H9 (cell line): ENCODE data around the gene HLA-A. TPM values are rescaled to one million over a fixed set of nuclear protein-coding genes. Genes with fewer than 3 reads are reported as not detected.

ENCODE experiments used
- DNase-seq: peaks from one replicate; pipeline ENCODE4 v3.0.0-alpha.2; 2017
- H2AFZ ChIP-seq: one replicate; pipeline ENCODE4 v1.6.1; 2013; ENCODE audit warnings: mild to moderate bottlenecking, low read length, control low read depth, moderate library complexity
- H2AK5ac ChIP-seq: 2 replicates; pipeline ENCODE4 v1.6.1; 2013; ENCODE audit warnings: low read length, control low read depth, mixed read lengths; ENCODE audit not compliant: insufficient read length
- H2BK120ac ChIP-seq: one replicate; pipeline ENCODE4 v1.6.1; 2013; ENCODE audit warnings: low read depth, mild to moderate bottlenecking, low read length, control low read depth, inconsistent platforms; ENCODE audit not compliant: poor library complexity, severe bottlenecking
- H2BK12ac ChIP-seq: 2 replicates; pipeline ENCODE4 v1.6.1; 2013; ENCODE audit warnings: low read length, control low read depth, mixed read lengths, low read depth; ENCODE audit not compliant: insufficient read length
- H2BK15ac ChIP-seq: 2 replicates; pipeline ENCODE4 v1.6.1; 2013; ENCODE audit warnings: low read depth, low read length, control low read depth
- H2BK20ac ChIP-seq: one replicate; pipeline ENCODE4 v1.6.1; 2013; ENCODE audit warnings: low read depth, mild to moderate bottlenecking, low read length, control low read depth, inconsistent platforms; ENCODE audit not compliant: poor library complexity, severe bottlenecking
- H2BK5ac ChIP-seq: 2 replicates; pipeline ENCODE4 v1.6.1; 2013; ENCODE audit warnings: low read length, control low read depth, mixed read lengths; ENCODE audit not compliant: insufficient read length
- H3K14ac ChIP-seq: 2 replicates; pipeline ENCODE4 v1.6.1; 2013; ENCODE audit warnings: low read length, control low read depth; ENCODE audit not compliant: insufficient read depth
- H3K18ac ChIP-seq: 2 replicates; pipeline ENCODE4 v1.6.1; 2013; ENCODE audit warnings: low read depth, mild to moderate bottlenecking, mixed read lengths, low read length, control low read depth; ENCODE audit not compliant: insufficient read length
- H3K23ac ChIP-seq: 2 replicates; pipeline ENCODE4 v1.6.1; 2013; ENCODE audit warnings: low read length, control low read depth, mixed read lengths, low read depth; ENCODE audit not compliant: insufficient read length
- H3K23me2 ChIP-seq: 2 replicates; pipeline ENCODE4 v1.6.1; 2013; ENCODE audit warnings: low read depth, mild to moderate bottlenecking, mixed read lengths, low read length, control low read depth; ENCODE audit not compliant: insufficient read length, poor library complexity, severe bottlenecking
- H3K27ac ChIP-seq: 2 replicates; pipeline ENCODE4 v1.5.1; 2013; ENCODE audit warnings: low read length, control low read depth, mixed read lengths, low read depth; ENCODE audit not compliant: insufficient read length
- H3K27me3 ChIP-seq: 2 replicates; pipeline ENCODE4 v1.6.1; 2013; ENCODE audit warnings: low read length, control low read depth, inconsistent platforms; ENCODE audit not compliant: insufficient read depth
- H3K4ac ChIP-seq: 2 replicates; pipeline ENCODE4 v1.6.1; 2013; ENCODE audit warnings: low read depth, mild to moderate bottlenecking, control low read depth, inconsistent platforms, low read length, moderate library complexity
- H3K4me1 ChIP-seq: 2 replicates; pipeline ENCODE4 v1.6.1; 2013; ENCODE audit warnings: low read length, control low read depth, inconsistent platforms; ENCODE audit not compliant: insufficient read depth
- H3K4me2 ChIP-seq: 2 replicates; pipeline ENCODE4 v1.6.1; 2013; ENCODE audit warnings: low read length, control low read depth, mixed read lengths; ENCODE audit not compliant: insufficient read length, insufficient read depth
- H3K56ac ChIP-seq: 2 replicates; pipeline ENCODE4 v1.6.1; 2013; ENCODE audit warnings: low read depth, mild to moderate bottlenecking, mixed read lengths, low read length, control low read depth; ENCODE audit not compliant: insufficient read length
- H3K79me1 ChIP-seq: 2 replicates; pipeline ENCODE4 v1.6.1; 2013; ENCODE audit warnings: low read depth, mild to moderate bottlenecking, moderate library complexity, low read length, control low read depth, inconsistent platforms; ENCODE audit not compliant: insufficient read depth, poor library complexity, severe bottlenecking
- H3K79me2 ChIP-seq: 2 replicates; pipeline ENCODE4 v1.6.1; 2013; ENCODE audit warnings: low read length, control low read depth, inconsistent platforms; ENCODE audit not compliant: insufficient read depth
- H3K9ac ChIP-seq: 2 replicates; pipeline ENCODE4 v1.6.1; 2013; ENCODE audit warnings: low read length, control low read depth, mixed read lengths; ENCODE audit not compliant: insufficient read length; ENCODE audit errors: extremely low read depth
- H3K9me3 ChIP-seq: one replicate; pipeline ENCODE4 v1.6.1; 2013; ENCODE audit warnings: low read depth, low read length, inconsistent platforms; ENCODE audit not compliant: control insufficient read depth
- H3T11ph ChIP-seq: one replicate; pipeline ENCODE4 v1.6.1; 2013; ENCODE audit warnings: mild to moderate bottlenecking, low read length, control low read depth, inconsistent platforms
- H4K20me1 ChIP-seq: one replicate; pipeline ENCODE4 v1.6.1; 2013; ENCODE audit not compliant: control insufficient read depth, insufficient read length, insufficient read depth
- H4K5ac ChIP-seq: 2 replicates; pipeline ENCODE4 v1.6.1; 2013; ENCODE audit warnings: low read depth, mild to moderate bottlenecking, mixed read lengths, low read length, control low read depth; ENCODE audit not compliant: insufficient read length
- H4K8ac ChIP-seq: replicated peaks from 2 replicates; pipeline ENCODE4 v1.6.1; 2013; ENCODE audit warnings: low read length, control low read depth, mixed read lengths, low read depth; ENCODE audit not compliant: insufficient read length
- H4K91ac ChIP-seq: 2 replicates; pipeline ENCODE4 v1.6.1; 2013; ENCODE audit warnings: low read depth, mild to moderate bottlenecking, moderate library complexity, mixed read lengths, low read length, control low read depth; ENCODE audit not compliant: insufficient read length
- H3K27ac Mint-ChIP-seq, 3 experiments: 2 replicates in 2 of 3; 3 replicates in 1 of 3; pipeline ENCODE4 v1.8.0; 2020 to 2021; ENCODE audit warnings: mixed read lengths in 3 of 3, mild to moderate bottlenecking in 1 of 3, moderate library complexity in 1 of 3
- H3K27me3 Mint-ChIP-seq: 2 replicates; pipeline ENCODE4 v1.8.0; 2021; ENCODE audit warnings: low read depth, mild to moderate bottlenecking, moderate library complexity, mixed read lengths
- H3K36me3 Mint-ChIP-seq, 3 experiments: 2 replicates in 2 of 3; 3 replicates in 1 of 3; pipeline ENCODE4 v1.8.0; 2020 to 2021; ENCODE audit warnings: low read depth in 3 of 3, mixed read lengths in 3 of 3; ENCODE audit not compliant: insufficient read depth in 1 of 3
- H3K4me1 Mint-ChIP-seq, 2 experiments: 2 replicates each; pipeline ENCODE4 v1.8.0; 2020; ENCODE audit warnings: mixed read lengths in 2 of 2
- H3K4me3 Mint-ChIP-seq, 2 experiments: 2 replicates in 1 of 2; 3 replicates in 1 of 2; pipeline ENCODE4 v1.8.0; 2020 to 2021; ENCODE audit warnings: mild to moderate bottlenecking in 2 of 2, mixed read lengths in 2 of 2, moderate library complexity in 1 of 2
- H3K9me3 Mint-ChIP-seq, 2 experiments: 2 replicates in 1 of 2; 3 replicates in 1 of 2; pipeline ENCODE4 v1.8.0; 2020; ENCODE audit warnings: mild to moderate bottlenecking in 2 of 2, mixed read lengths in 2 of 2, moderate library complexity in 1 of 2
- WGBS: extraction: QIAGEN DNeasy Blood & Tissue Kit; methylation state at CpG from one replicate; pipeline ENCODE4 v1.1.7; 2013; ENCODE audit warnings: missing lambda C conversion rate, low lambda C conversion rate, mixed read lengths; ENCODE audit not compliant: insufficient read length; ENCODE audit errors: extremely low coverage; 5-methylcytosine and 5-hydroxymethylcytosine counted together
- total RNA-seq: library from RNA; stranded (reverse); gene quantifications from 2 replicates; pipeline ENCODE4 v1.2.1, GENCODE V29; 2021
- TF ChIP-seq, protein P1 (sequence below): fragments of 200-600 bp; sonication (generic); conservative IDR thresholded peaks from 3 replicates; pipeline ENCODE4 v1.8.0; 2021; ENCODE audit warnings: antibody characterized with exemption, mild to moderate bottlenecking

Gene HLA-A
- total RNA-seq, 1 experiment from 2014 or later, result 248 TPM

- Mint-ChIP-seq H3K27ac (no peak overlapping the region), H3K36me3 (peaks cover 6 to 9% (median 7%) of the 10 kb centered on the region in 3 experiments; a peak in 5 of 7 replicates), H3K9me3 (peaks cover 15 to 21% of the 10 kb centered on the region in 2 experiments), H3K4me1 (no peaks in the 10 kb centered on the region), H3K27me3 (peaks cover 15% of the 10 kb centered on the region), H3K4me3 (no peak overlapping the region)
- no CpG with 5 or more reads among the region's 3 CpGs for WGBS
- H4K20me1 ChIP-seq, result no peaks in the 10 kb centered on the region
- H3K4me1 ChIP-seq, result no peaks in the 10 kb centered on the region
- H3K14ac ChIP-seq, result no peak overlapping the region
- no peak overlapping the region for H3K4ac ChIP-seq
- no peak overlapping the region for H2BK15ac ChIP-seq
- no peaks in the 10 kb centered on the region for H3K27me3 ChIP-seq
- H4K91ac ChIP-seq, result no peak overlapping the region
- no peak overlapping the region for H2AK5ac ChIP-seq
- H4K5ac ChIP-seq, result no peak overlapping the region
- H3K27ac ChIP-seq, result no peak overlapping the region
- H3K9me3 ChIP-seq, result no peaks in the 10 kb centered on the region
- no peak overlapping the region for H3K4me2 ChIP-seq
- H3K18ac ChIP-seq, result no peak overlapping the region
- no peak overlapping the region for H2AFZ ChIP-seq
- no peak overlapping the region for H2BK12ac ChIP-seq
- no peaks in the 10 kb centered on the region for H3K23me2 ChIP-seq
- H4K8ac ChIP-seq, result no peak overlapping the region
- H3K56ac ChIP-seq, result no peak overlapping the region
- no peak overlapping the region for H2BK120ac ChIP-seq
- DNase-seq, result no peak
- no peak overlapping the region for H2BK20ac ChIP-seq
- no peak overlapping the region for H3K23ac ChIP-seq
- TF ChIP-seq, protein P1, sequence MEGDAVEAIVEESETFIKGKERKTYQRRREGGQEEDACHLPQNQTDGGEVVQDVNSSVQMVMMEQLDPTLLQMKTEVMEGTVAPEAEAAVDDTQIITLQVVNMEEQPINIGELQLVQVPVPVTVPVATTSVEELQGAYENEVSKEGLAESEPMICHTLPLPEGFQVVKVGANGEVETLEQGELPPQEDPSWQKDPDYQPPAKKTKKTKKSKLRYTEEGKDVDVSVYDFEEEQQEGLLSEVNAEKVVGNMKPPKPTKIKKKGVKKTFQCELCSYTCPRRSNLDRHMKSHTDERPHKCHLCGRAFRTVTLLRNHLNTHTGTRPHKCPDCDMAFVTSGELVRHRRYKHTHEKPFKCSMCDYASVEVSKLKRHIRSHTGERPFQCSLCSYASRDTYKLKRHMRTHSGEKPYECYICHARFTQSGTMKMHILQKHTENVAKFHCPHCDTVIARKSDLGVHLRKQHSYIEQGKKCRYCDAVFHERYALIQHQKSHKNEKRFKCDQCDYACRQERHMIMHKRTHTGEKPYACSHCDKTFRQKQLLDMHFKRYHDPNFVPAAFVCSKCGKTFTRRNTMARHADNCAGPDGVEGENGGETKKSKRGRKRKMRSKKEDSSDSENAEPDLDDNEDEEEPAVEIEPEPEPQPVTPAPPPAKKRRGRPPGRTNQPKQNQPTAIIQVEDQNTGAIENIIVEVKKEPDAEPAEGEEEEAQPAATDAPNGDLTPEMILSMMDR, result no peak
- H3T11ph ChIP-seq, result no peak overlapping the region
- H3K9ac ChIP-seq, result no peak overlapping the region
- no peaks in the 10 kb centered on the region for H3K79me2 ChIP-seq
- no peak overlapping the region for H2BK5ac ChIP-seq
- no peaks in the 10 kb centered on the region for H3K79me1 ChIP-seq
These were observed 43.1 kb upstream of the HLA-A start for GRCh38 chr6:29899281-29899680.
